Measurements from ENCODE around the gene DRC7.

GRCh38 chr16:57661936-57662906 lies 32.4 kb upstream of the DRC7 start:
- TF ChIP-seq CTCF (IDR thresholded peaks at IDR 0.05): no peak
- TF ChIP-seq POLR2A (IDR thresholded peaks at IDR 0.05): no peak

All from Peyer's patch (tissue), 4 donors.